IPS DF 6.9 (cell line): ENCODE results near the gene ZNF300.
"Not testable (repeated sequence)": the region's sequence is repeated elsewhere in the genome, so short reads cannot be mapped to it uniquely, and the experiment has no call there.

Source experiments
- DNase-seq: peaks from one replicate; pipeline ENCODE4 v3.0.0-alpha.2; 2013; ENCODE audit warnings: low read depth, low spot score
- H3K27ac ChIP-seq: one replicate; pipeline ENCODE4 v1.5.1; 2013; ENCODE audit warnings: low read length, control low read depth
- H3K27me3 ChIP-seq: 2 replicates; pipeline ENCODE4 v1.6.1; 2013; ENCODE audit warnings: mild to moderate bottlenecking, low read length; ENCODE audit not compliant: control insufficient read depth, insufficient read depth
- H3K36me3 ChIP-seq: 2 replicates; pipeline ENCODE4 v1.6.1; 2013; ENCODE audit warnings: low read length; ENCODE audit not compliant: control insufficient read depth, insufficient read depth
- H3K4me1 ChIP-seq: 2 replicates; pipeline ENCODE4 v1.6.1; 2013; ENCODE audit warnings: low read length; ENCODE audit not compliant: control insufficient read depth, insufficient read depth
- H3K4me3 ChIP-seq: 2 replicates; pipeline ENCODE4 v1.5.1; 2013; ENCODE audit warnings: mild to moderate bottlenecking, low read length
- H3K9me3 ChIP-seq: 2 replicates; pipeline ENCODE4 v1.6.1; 2013; ENCODE audit warnings: low read length, inconsistent platforms; ENCODE audit not compliant: control insufficient read depth, insufficient read depth
- WGBS: extraction: QIAGEN DNeasy Blood & Tissue Kit; methylation state at CpG from one replicate; pipeline ENCODE4 v1.1.7; 2013; ENCODE audit warnings: mixed read lengths, missing lambda C conversion rate; ENCODE audit not compliant: insufficient read length, insufficient coverage; 5-methylcytosine and 5-hydroxymethylcytosine counted together

The ZNF300 gene

GRCh38 chr5:150846308-150846653 is 58.5 kb downstream of the ZNF300 start, which contains the start of gene IRGM:
Gene IRGM, plus strand, starts transcription at chr5:150846521. Its CDS starts 1,603 bp downstream, at chr5:150848124.
- not testable (repeated sequence) for H3K36me3 ChIP-seq, DNase-seq, H3K9me3 ChIP-seq, H3K4me1 ChIP-seq, H3K27ac ChIP-seq, H3K27me3 ChIP-seq, H3K4me3 ChIP-seq
- WGBS, result no CpG with 5 or more reads among the region's 3 CpGs

GRCh38 chr5:150845185-150845859 is 59.5 kb downstream of the ZNF300 start:
- not testable (repeated sequence) for H3K36me3 ChIP-seq, H3K4me3 ChIP-seq, H3K9me3 ChIP-seq, H3K4me1 ChIP-seq, H3K27me3 ChIP-seq, H3K27ac ChIP-seq, DNase-seq
- WGBS, result no CpG with 5 or more reads among the region's 32 CpGs
